Measurements from ENCODE around the gene IL6R.

Gene IL6R

DNA sequence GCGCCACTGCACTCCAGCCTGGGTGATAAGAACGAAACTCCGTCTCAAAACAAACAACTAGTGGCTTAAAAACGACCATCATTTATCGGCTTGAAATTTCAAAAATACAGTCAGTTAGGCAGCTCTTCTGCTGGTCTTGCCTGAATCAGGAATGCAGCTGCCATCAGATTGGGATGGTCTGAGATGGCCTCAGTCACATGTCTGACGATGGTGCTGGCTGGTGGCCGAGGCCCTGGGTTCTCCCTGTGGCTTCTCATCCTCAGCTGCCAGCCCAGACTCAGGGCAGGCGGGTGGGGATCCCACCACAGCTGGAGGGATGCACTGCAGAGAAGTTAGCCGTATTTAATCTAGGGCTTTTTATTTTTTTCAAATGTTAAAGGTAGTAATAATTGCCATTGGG is 31.3 kb downstream of the IL6R start:
- DNase-seq (ENCODE audit: low read depth in 1 of 2, low spot score in 1 of 2): no peak
- in situ Hi-C loops (cut with HindIII; ENCODE audit: low pct_unique_long_range_greater_than_20kb, low sequenced_read_pairs): no loop called here
- TF ChIP-seq JUND (IDR thresholded peaks at IDR 0.05; ENCODE audit: low read depth): no peak

GRCh38 chr1:154440036-154440804 is 35.1 kb downstream of the IL6R start:
- DNase-seq (ENCODE audit: low read depth in 1 of 2, low spot score in 1 of 2): no peak
- TF ChIP-seq JUND (IDR thresholded peaks at IDR 0.05; ENCODE audit: low read depth): no peak
- in situ Hi-C loops (cut with HindIII; ENCODE audit: low pct_unique_long_range_greater_than_20kb, low sequenced_read_pairs): no loop called here

GRCh38 chr1:154441241-154441888 is 36.2 kb downstream of the IL6R start:
- no peak for DNase-seq (ENCODE audit: low read depth in 1 of 2, low spot score in 1 of 2)
- no peak for TF ChIP-seq JUND (IDR thresholded peaks at IDR 0.05; ENCODE audit: low read depth)
- in situ Hi-C loops (cut with HindIII; ENCODE audit: low pct_unique_long_range_greater_than_20kb, low sequenced_read_pairs): no loop called here

GRCh38 chr1:154442006-154442740 is 37.0 kb downstream of the IL6R start:
- TF ChIP-seq JUND (IDR thresholded peaks at IDR 0.05; ENCODE audit: low read depth): no peak
- DNase-seq (ENCODE audit: low read depth in 1 of 2, low spot score in 1 of 2): peak; percentile 37 to 59
- in situ Hi-C loops (cut with HindIII; ENCODE audit: low pct_unique_long_range_greater_than_20kb, low sequenced_read_pairs): no loop called here

DNA sequence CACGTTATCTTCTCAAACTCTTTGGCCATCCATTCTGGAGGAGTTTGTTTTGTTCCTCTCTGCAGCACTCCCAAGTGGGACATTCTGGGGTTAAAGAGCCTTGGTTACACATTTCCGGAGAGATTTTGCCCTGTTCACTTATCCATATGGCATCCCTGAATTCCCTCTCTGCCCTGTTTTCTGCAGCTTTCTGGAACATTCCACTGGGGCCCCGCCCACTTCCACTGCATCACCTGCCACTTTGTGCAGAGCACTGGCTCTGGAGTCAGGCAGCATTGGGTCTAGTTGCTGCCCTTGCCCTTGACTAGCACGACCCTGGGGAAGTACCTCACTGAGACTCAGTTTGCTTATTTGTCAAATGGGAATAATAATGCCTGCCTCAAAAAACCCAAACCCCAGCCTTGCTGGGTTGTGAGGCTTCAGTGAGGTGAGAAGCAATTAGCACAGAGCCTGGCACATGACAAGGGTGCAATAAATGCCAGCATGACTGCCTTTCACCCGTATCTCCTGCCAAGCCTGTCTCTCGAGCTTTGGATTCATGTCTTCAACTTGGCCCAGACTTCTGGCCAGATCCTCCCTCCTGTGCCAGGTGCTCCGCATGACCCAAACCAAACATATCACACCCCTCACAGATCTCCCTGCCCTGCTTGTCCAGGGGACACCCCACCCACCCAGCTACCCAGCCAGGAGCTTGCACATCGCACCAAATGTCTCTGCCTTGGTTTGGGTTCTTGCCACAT is 38.3 kb downstream of the IL6R start:
- DNase-seq (ENCODE audit: low read depth in 1 of 2, low spot score in 1 of 2): no peak
- in situ Hi-C loops (cut with HindIII; ENCODE audit: low pct_unique_long_range_greater_than_20kb, low sequenced_read_pairs): no loop called here
- no peak for TF ChIP-seq JUND (IDR thresholded peaks at IDR 0.05; ENCODE audit: low read depth)

DNA sequence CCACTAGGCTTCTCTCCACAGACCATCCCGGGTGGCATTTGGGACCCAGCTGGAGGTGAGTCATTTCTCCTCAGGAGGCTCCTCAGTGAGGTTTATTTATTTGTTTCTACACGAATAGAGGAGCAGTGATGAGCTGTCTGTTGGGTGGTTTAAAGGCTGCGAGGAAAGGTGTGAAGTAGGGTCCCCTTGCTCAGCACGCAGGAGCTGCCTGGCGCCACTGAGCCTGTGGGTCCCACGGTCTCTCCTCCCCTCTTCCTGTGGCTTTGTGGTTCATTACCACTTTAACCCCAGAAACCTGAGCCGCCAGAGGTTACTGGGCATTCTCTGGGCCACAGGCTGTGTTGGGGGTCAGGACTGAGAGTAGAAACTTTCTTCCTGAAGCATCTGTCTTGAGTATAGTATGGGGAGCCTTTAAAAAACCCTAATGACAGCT is 39.9 kb downstream of the IL6R start:
- no peak for DNase-seq (ENCODE audit: low read depth in 1 of 2, low spot score in 1 of 2)
- in situ Hi-C loops (cut with HindIII; ENCODE audit: low pct_unique_long_range_greater_than_20kb, low sequenced_read_pairs): no loop called here
- no peak for TF ChIP-seq JUND (IDR thresholded peaks at IDR 0.05; ENCODE audit: low read depth)

- TF ChIP-seq JUND (IDR thresholded peaks at IDR 0.05; ENCODE audit: low read depth): no peak
- in situ Hi-C loops (cut with HindIII; ENCODE audit: low pct_unique_long_range_greater_than_20kb, low sequenced_read_pairs): no loop called here
- DNase-seq (ENCODE audit: low read depth in 1 of 2, low spot score in 1 of 2): no peak
These were observed 41.1 kb downstream of the IL6R start for GRCh38 chr1:154446292-154446691.

GRCh38 chr1:154446789-154447188 is 41.6 kb downstream of the IL6R start:
- TF ChIP-seq JUND (IDR thresholded peaks at IDR 0.05; ENCODE audit: low read depth): no peak
- in situ Hi-C loops (cut with HindIII; ENCODE audit: low pct_unique_long_range_greater_than_20kb, low sequenced_read_pairs): no loop called here
- DNase-seq (ENCODE audit: low read depth in 1 of 2, low spot score in 1 of 2): no peak

DNA sequence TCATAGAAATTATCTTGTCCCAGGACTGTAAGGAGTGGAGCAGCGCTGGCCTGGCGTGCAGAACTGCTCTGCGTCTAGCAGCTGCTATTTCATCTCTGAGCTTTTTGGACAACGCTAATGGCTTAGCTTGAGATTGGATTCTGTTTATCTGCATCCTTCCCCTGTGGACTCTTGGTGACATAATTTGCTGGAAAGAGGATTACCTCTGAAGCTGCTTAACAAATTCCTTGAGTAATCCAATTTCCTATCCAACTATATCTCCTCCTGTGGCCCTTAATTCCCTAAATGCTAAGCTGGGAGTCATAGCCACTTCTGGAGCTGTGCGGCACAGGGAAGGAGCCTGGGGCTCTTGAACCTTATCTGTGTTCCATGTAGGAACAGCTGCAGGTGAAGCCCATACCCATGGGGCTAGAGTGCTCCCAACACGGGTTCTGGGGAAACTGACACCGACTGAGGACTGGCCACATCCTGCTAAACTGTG is 43.2 kb downstream of the IL6R start:
- in situ Hi-C loops (cut with HindIII; ENCODE audit: low pct_unique_long_range_greater_than_20kb, low sequenced_read_pairs): no loop called here
- no peak for DNase-seq (ENCODE audit: low read depth in 1 of 2, low spot score in 1 of 2)
- TF ChIP-seq JUND (IDR thresholded peaks at IDR 0.05; ENCODE audit: low read depth): no peak

GRCh38 chr1:154453161-154453560 is 48.0 kb downstream of the IL6R start:
- in situ Hi-C loops (cut with HindIII; ENCODE audit: low pct_unique_long_range_greater_than_20kb, low sequenced_read_pairs): no loop called here
- TF ChIP-seq JUND (IDR thresholded peaks at IDR 0.05; ENCODE audit: low read depth): no peak

GRCh38 chr1:154453574-154454352 is 48.6 kb downstream of the IL6R start:
- in situ Hi-C loops (cut with HindIII; ENCODE audit: low pct_unique_long_range_greater_than_20kb, low sequenced_read_pairs): no loop called here
- DNase-seq (ENCODE audit: low read depth in 1 of 2, low spot score in 1 of 2): no peak
- no peak for TF ChIP-seq JUND (IDR thresholded peaks at IDR 0.05; ENCODE audit: low read depth)

More at GRCh38 chr1:154453161-154453560, 48.0 kb downstream of the IL6R start:
- no peak for DNase-seq (ENCODE audit: low read depth in 1 of 2, low spot score in 1 of 2)
